WTC11 (cell line): ENCODE data around the gene KLK11.

ENCODE experiments used
- CBFB ChIP-seq: sonication (generic); formaldehyde crosslinking; IDR thresholded peaks from 2 replicates; pipeline ENCODE4 v1.8.1; 2022; ENCODE audit warnings: mild to moderate bottlenecking, low read depth, missing genetic modification reagents
- ESRRA ChIP-seq: sonication (generic); formaldehyde crosslinking; IDR thresholded peaks from 2 replicates; pipeline ENCODE4 v1.8.1; 2022; ENCODE audit warnings: mild to moderate bottlenecking, missing genetic modification reagents, borderline replicate concordance
- ETV6 ChIP-seq: sonication (generic); formaldehyde crosslinking; IDR thresholded peaks from 2 replicates; pipeline ENCODE4 v1.8.1; 2022; ENCODE audit warnings: mild to moderate bottlenecking, missing genetic modification reagents
- FOXJ3 ChIP-seq: sonication (generic); formaldehyde crosslinking; IDR thresholded peaks from 2 replicates; pipeline ENCODE4 v1.9.0; 2021; ENCODE audit warnings: missing genetic modification reagents, mild to moderate bottlenecking, borderline replicate concordance
- IRF2 ChIP-seq: sonication (generic); formaldehyde crosslinking; IDR thresholded peaks from 2 replicates; pipeline ENCODE4 v1.8.0; 2022; ENCODE audit warnings: low read depth, missing genetic modification reagents, borderline replicate concordance
- JUN ChIP-seq: sonication (generic); formaldehyde crosslinking; IDR thresholded peaks from 2 replicates; pipeline ENCODE4 v1.8.0; 2023; ENCODE audit warnings: mild to moderate bottlenecking, missing genetic modification reagents
- SMAD4 ChIP-seq: sonication (generic); formaldehyde crosslinking; IDR thresholded peaks from 2 replicates; pipeline ENCODE4 v1.8.0; 2022; ENCODE audit warnings: mild to moderate bottlenecking, missing genetic modification reagents
- ZNF138 ChIP-seq: sonication (generic); formaldehyde crosslinking; conservative IDR thresholded peaks from 2 replicates; pipeline ENCODE4 v1.8.1; 2022; ENCODE audit warnings: mild to moderate bottlenecking, moderate library complexity, missing genetic modification reagents
- TF ChIP-seq, protein P1 (sequence below): fragments of 200-600 bp; IDR thresholded peaks from 2 replicates; pipeline ENCODE4 v1.8.0; 2022; ENCODE audit warnings: antibody characterized with exemption
- TF ChIP-seq, protein P2 (sequence below): sonication (generic); formaldehyde crosslinking; IDR thresholded peaks from 2 replicates; pipeline ENCODE4 v1.8.1; 2023; ENCODE audit warnings: mild to moderate bottlenecking, missing genetic modification reagents, moderate library complexity
- TF ChIP-seq, protein P3 (sequence below): sonication (generic); formaldehyde crosslinking; IDR thresholded peaks from 2 replicates; pipeline ENCODE4 v1.8.0; 2022; ENCODE audit warnings: mild to moderate bottlenecking, missing genetic modification reagents
- TF ChIP-seq, protein P4 (sequence below): sonication (generic); formaldehyde crosslinking; conservative IDR thresholded peaks from 2 replicates; pipeline ENCODE4 v1.8.1; 2022; ENCODE audit warnings: mild to moderate bottlenecking, missing genetic modification reagents

DNA sequence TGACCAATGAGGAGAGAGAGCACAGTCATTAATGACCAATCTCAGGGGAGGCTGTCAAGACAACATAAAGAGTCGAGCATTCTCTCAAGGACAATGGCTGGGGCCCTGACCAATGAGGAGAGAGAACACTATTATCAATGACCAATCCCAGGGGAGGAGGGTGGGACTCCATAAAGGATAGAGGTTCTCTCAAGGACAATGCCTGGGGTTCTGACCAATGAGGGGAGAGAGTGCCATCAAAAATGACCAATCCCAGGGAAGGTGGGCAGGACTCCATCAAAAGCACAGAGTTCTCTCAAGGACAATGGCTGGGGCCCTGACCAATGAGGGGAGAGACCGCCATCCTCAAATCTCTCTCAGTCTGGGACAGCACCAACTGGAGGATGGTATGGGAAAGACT, 3.3 kb upstream of the KLK11 start:
- TF ChIP-seq, protein P1, sequence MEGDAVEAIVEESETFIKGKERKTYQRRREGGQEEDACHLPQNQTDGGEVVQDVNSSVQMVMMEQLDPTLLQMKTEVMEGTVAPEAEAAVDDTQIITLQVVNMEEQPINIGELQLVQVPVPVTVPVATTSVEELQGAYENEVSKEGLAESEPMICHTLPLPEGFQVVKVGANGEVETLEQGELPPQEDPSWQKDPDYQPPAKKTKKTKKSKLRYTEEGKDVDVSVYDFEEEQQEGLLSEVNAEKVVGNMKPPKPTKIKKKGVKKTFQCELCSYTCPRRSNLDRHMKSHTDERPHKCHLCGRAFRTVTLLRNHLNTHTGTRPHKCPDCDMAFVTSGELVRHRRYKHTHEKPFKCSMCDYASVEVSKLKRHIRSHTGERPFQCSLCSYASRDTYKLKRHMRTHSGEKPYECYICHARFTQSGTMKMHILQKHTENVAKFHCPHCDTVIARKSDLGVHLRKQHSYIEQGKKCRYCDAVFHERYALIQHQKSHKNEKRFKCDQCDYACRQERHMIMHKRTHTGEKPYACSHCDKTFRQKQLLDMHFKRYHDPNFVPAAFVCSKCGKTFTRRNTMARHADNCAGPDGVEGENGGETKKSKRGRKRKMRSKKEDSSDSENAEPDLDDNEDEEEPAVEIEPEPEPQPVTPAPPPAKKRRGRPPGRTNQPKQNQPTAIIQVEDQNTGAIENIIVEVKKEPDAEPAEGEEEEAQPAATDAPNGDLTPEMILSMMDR = no peak
- no peak for TF ChIP-seq IRF2 (CRISPR knock-in tag)
- TF ChIP-seq ZNF138 = no peak
- TF ChIP-seq, protein P2, sequence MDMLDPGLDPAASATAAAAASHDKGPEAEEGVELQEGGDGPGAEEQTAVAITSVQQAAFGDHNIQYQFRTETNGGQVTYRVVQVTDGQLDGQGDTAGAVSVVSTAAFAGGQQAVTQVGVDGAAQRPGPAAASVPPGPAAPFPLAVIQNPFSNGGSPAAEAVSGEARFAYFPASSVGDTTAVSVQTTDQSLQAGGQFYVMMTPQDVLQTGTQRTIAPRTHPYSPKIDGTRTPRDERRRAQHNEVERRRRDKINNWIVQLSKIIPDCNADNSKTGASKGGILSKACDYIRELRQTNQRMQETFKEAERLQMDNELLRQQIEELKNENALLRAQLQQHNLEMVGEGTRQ = no peak
- no peak for TF ChIP-seq SMAD4
- TF ChIP-seq FOXJ3 (CRISPR knock-in tag) = no peak
- no peak for TF ChIP-seq JUN (CRISPR knock-in tag)
- TF ChIP-seq, protein P3, sequence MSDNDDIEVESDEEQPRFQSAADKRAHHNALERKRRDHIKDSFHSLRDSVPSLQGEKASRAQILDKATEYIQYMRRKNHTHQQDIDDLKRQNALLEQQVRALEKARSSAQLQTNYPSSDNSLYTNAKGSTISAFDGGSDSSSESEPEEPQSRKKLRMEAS (CRISPR knock-in tag) = no peak
- TF ChIP-seq ESRRA (CRISPR knock-in tag) = no peak
- no peak for TF ChIP-seq ETV6 (CRISPR knock-in tag)
- TF ChIP-seq CBFB (CRISPR knock-in tag) = no peak
- TF ChIP-seq, protein P4, sequence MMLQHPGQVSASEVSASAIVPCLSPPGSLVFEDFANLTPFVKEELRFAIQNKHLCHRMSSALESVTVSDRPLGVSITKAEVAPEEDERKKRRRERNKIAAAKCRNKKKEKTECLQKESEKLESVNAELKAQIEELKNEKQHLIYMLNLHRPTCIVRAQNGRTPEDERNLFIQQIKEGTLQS (CRISPR knock-in tag) = no peak
